ENCODE data around the gene MEIKIN.

MEIKIN gene

DNA sequence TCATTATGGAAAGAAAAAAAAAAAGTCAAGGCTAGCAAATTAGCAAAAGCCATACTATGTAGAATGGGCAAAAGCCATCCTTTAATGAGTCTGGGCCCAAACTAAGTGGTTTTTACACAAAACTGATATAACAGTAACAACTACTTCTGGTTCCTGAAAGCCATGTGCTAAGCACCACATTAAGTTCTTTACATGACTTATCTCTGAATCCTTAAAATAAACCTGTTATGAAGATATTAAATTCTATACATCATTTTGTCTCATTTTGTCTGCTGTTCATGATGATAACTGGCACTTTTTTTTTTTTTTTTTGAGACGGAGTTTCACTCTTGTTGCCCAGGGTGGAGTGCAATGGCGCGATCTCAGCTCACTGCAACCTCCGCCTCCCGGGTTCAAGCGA, 153.6 kb downstream of the MEIKIN start:
- no peak for TF ChIP-seq EZH2phosphoT487 (IDR thresholded peaks at IDR 0.05; ENCODE audit: low read depth)
- TF ChIP-seq, protein P1, sequence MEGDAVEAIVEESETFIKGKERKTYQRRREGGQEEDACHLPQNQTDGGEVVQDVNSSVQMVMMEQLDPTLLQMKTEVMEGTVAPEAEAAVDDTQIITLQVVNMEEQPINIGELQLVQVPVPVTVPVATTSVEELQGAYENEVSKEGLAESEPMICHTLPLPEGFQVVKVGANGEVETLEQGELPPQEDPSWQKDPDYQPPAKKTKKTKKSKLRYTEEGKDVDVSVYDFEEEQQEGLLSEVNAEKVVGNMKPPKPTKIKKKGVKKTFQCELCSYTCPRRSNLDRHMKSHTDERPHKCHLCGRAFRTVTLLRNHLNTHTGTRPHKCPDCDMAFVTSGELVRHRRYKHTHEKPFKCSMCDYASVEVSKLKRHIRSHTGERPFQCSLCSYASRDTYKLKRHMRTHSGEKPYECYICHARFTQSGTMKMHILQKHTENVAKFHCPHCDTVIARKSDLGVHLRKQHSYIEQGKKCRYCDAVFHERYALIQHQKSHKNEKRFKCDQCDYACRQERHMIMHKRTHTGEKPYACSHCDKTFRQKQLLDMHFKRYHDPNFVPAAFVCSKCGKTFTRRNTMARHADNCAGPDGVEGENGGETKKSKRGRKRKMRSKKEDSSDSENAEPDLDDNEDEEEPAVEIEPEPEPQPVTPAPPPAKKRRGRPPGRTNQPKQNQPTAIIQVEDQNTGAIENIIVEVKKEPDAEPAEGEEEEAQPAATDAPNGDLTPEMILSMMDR (IDR thresholded peaks at IDR 0.05; ENCODE audit: low read depth, low read length): no peak
- Histone ChIP-seq H2AFZ (ENCODE audit: low read depth, low read length) (no peak overlapping the region), H3K36me3 (replicated peaks; ENCODE audit: low read depth, low read length) (peaks cover 4% of the 10 kb centered on the region), H3K4me3 (ENCODE audit: low read length) (no peak overlapping the region), H3K4me2 (ENCODE audit: low read length) (no peak overlapping the region), H3K4me1 (ENCODE audit: low read length) (peaks cover 8% of the 10 kb centered on the region), H3K79me2 (ENCODE audit: low read length) (peaks cover 92% of the 10 kb centered on the region), H3K27me3 (ENCODE audit: low read depth, low read length) (no peaks in the 10 kb centered on the region), H3K9ac (ENCODE audit: low read length) (no peak overlapping the region), H3K9me3 (ENCODE audit: insufficient read depth, low read length) (no peaks in the 10 kb centered on the region), H3K27ac (ENCODE audit: low read length) (no peak overlapping the region), H4K20me1 (ENCODE audit: insufficient read depth, low read length) (peaks cover 74% of the 10 kb centered on the region)

DNA sequence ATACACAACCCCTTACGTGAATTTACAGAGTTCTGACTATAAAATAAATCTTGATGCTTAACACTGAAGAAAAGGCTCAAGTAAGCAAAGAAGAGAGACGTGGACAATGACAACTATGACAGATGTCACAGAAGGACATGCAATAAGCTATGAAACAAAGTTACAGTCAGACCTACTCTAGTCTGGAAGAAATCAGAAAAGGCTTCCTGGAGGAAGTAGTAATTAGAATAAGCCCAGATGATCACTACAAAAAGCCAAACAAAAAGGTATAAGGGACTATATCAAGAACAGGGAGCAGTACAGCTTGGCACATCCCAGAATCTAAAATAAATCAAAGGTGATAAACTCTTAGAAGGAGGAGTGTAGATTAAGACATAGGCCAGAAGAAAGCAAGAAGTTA, 154.9 kb downstream of the MEIKIN start:
- H2AFZ ChIP-seq (ENCODE audit: low read depth, low read length): no peak overlapping the region
- H3K4me2 ChIP-seq (ENCODE audit: low read length): no peak overlapping the region
- peaks cover 84% of the 10 kb centered on the region for H4K20me1 ChIP-seq (ENCODE audit: insufficient read depth, low read length)
- no peaks in the 10 kb centered on the region for H3K9me3 ChIP-seq (ENCODE audit: insufficient read depth, low read length)
- no peak overlapping the region for H3K9ac ChIP-seq (ENCODE audit: low read length)
- peaks cover 92% of the 10 kb centered on the region for H3K79me2 ChIP-seq (ENCODE audit: low read length)
- H3K27ac ChIP-seq (ENCODE audit: low read length): no peak overlapping the region
- H3K27me3 ChIP-seq (ENCODE audit: low read depth, low read length): no peaks in the 10 kb centered on the region
- peaks cover 6% of the 10 kb centered on the region for H3K4me1 ChIP-seq (ENCODE audit: low read length)
- TF ChIP-seq EZH2phosphoT487 (IDR thresholded peaks at IDR 0.05; ENCODE audit: low read depth): no peak
- TF ChIP-seq, protein P1 (IDR thresholded peaks at IDR 0.05; ENCODE audit: low read depth, low read length): no peak
- peaks cover 4% of the 10 kb centered on the region for H3K36me3 ChIP-seq (replicated peaks; ENCODE audit: low read depth, low read length)
- no peak overlapping the region for H3K4me3 ChIP-seq (ENCODE audit: low read length)

DNA sequence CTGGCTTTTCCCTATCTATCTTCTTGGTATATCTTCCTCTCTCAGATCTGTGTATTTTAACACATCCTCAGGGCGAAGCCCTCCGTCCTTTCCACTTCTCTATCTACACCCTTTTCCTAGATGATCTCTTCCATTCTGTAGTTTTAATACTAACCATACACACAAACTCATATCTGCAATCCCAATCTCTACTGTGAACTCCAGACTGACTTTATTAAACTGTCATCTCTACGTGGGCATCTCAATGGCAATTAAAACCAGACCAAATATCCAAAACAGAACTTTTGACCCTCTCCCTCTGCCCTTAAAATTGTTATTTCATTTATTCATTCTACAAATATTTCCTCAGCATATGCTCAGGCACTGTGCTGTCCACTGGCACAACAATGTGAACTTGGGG, 155.7 kb downstream of the MEIKIN start:
- Histone ChIP-seq H3K4me3 (ENCODE audit: low read length) (no peak overlapping the region), H3K9ac (ENCODE audit: low read length) (no peak overlapping the region), H3K4me2 (ENCODE audit: low read length) (no peak overlapping the region), H3K4me1 (ENCODE audit: low read length) (no peaks in the 10 kb centered on the region), H2AFZ (ENCODE audit: low read depth, low read length) (no peak overlapping the region), H3K27ac (ENCODE audit: low read length) (no peak overlapping the region), H3K9me3 (ENCODE audit: insufficient read depth, low read length) (no peaks in the 10 kb centered on the region), H4K20me1 (ENCODE audit: insufficient read depth, low read length) (peaks cover 77% of the 10 kb centered on the region), H3K36me3 (replicated peaks; ENCODE audit: low read depth, low read length) (peaks cover 4% of the 10 kb centered on the region), H3K27me3 (ENCODE audit: low read depth, low read length) (no peaks in the 10 kb centered on the region), H3K79me2 (ENCODE audit: low read length) (peaks cover 89% of the 10 kb centered on the region)
- no peak for TF ChIP-seq EZH2phosphoT487 (IDR thresholded peaks at IDR 0.05; ENCODE audit: low read depth)
- TF ChIP-seq, protein P1 (IDR thresholded peaks at IDR 0.05; ENCODE audit: low read depth, low read length): no peak

DNA sequence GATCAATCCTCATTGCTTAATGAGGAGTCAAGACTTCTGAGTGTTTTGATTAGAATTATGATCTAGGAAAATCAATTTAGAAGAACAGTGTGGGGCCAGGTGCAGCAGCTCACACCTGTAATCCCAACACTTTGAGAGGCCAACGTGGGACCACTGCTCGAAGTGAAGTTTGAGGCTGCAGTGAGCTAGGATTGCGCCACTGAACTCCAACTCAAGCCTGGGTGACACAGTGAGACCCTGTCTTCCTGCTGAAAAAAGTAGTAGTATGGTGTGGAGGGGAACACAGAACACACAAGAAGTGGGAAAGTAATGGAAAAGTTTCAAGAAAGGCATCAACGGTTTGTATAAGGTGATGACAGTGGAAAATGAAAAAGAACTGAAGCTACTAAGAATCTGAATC, 157.7 kb downstream of the MEIKIN start:
- Histone ChIP-seq H3K4me1 (ENCODE audit: low read length) (no peaks in the 10 kb centered on the region), H3K36me3 (replicated peaks; ENCODE audit: low read depth, low read length) (no peaks in the 10 kb centered on the region), H3K4me3 (ENCODE audit: low read length) (no peak overlapping the region), H4K20me1 (ENCODE audit: insufficient read depth, low read length) (peaks cover 73% of the 10 kb centered on the region), H3K9me3 (ENCODE audit: insufficient read depth, low read length) (no peaks in the 10 kb centered on the region), H3K4me2 (ENCODE audit: low read length) (no peak overlapping the region), H3K9ac (ENCODE audit: low read length) (no peak overlapping the region), H2AFZ (ENCODE audit: low read depth, low read length) (no peak overlapping the region), H3K79me2 (ENCODE audit: low read length) (peaks cover 89% of the 10 kb centered on the region), H3K27ac (ENCODE audit: low read length) (no peak overlapping the region), H3K27me3 (ENCODE audit: low read depth, low read length) (no peaks in the 10 kb centered on the region)
- no peak for TF ChIP-seq EZH2phosphoT487 (IDR thresholded peaks at IDR 0.05; ENCODE audit: low read depth)
